ENCODE results near the gene SKI. TPM values are rescaled to one million over a fixed set of nuclear protein-coding genes. Genes with fewer than 3 reads are reported as not detected.
"Not testable (repeated sequence)": the region's sequence is repeated elsewhere in the genome, so short reads cannot be mapped to it uniquely, and the experiment has no call there.

SKI gene
- total RNA-seq, 1 experiment from 2014 or later, result 5.6 TPM

DNA sequence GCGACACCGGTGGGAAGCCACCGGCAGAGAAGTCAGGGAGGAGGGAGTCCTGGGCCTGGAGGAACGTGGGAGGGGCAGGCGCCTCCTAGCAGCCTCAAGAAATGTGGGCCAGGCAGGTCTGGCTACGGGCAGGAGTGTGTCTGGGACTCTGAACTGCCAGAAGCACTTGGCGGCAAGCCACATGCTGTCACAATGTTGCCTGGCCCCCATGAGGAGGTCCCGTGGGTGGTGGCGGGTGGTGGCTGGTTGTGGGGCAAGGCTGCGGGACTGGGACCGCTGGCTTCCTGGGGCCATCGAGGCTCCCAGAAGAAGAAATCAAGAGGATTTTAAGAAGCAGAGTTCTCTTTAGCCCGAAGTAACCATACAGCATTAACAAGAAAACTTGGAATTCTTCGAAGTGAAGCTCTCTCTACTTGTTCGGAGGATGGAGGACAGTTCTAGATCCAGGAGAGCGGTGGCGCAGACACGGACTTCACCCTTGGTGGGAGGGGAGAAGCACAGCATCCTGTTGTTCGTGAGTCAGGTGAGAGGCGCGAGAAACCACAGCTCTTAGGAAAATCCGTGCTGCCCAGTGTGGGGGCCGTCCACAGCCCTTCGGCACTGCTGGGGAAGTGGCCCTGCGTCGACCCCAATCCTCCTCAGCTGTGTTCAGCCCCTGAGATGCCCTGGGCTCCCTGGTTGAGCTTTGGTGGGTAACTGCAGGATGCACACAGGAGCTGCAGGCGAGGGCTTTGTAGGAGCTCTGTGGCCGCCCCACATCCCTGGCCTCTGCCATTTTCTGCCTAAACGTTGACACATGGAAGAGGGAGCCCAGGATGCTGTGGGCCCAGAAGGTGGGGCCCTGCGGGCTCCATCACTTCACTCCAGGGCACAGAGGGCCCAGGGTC, 12.4 kb downstream of the SKI start:
- no peak for DNase-seq (ENCODE audit: extremely low read depth, low read depth)

DNA sequence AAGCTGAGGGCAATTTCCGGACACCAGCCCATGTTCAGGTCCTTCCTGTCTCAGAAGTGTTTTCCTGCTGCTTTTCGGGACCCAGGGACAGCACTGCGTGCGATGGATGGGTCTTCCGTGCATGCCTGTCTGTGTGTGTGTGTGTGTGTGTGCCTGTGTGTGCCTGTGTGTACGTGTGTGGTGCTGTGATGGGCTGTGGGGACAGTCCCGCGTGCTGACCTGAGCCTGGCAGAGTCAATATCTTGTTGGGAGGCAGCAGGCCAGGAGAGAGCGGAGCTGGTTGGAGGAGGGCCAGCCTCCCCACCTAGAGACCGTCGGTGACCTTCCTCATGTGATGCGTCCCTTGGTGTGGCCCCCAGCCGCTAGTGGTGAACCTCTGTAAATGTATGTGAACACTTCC, 13.7 kb downstream of the SKI start:
- DNase-seq (ENCODE audit: extremely low read depth, low read depth), result no peak

- DNase-seq (ENCODE audit: extremely low read depth, low read depth), result no peak
Measured at GRCh38 chr1:2242814-2243725, 15.0 kb downstream of the SKI start.

DNA sequence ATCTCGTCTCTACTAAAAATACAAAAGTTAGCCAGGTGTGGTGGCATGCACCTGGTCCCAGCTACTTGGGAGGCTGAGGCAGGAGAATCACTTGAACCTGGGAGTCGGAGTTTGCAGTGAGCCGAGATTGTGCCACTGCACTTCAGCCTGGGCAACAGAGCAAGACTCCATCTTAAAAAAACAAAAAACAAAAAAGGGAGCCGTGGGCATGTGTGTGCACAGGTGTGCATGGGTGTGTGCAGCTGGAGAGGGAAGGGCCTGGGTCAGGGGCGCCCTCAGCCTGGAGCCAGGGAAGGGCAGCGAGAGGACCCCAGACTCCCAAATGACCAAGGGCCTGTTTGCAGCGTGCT, 18.9 kb downstream of the SKI start:
- DNase-seq (ENCODE audit: extremely low read depth, low read depth), result not testable (repeated sequence)

- DNase-seq (ENCODE audit: extremely low read depth, low read depth), result no peak
Measured at GRCh38 chr1:2247760-2248126, 19.6 kb downstream of the SKI start.

GRCh38 chr1:2248127-2248826, 20.2 kb downstream of the SKI start:
- DNase-seq (ENCODE audit: extremely low read depth, low read depth), result no peak

- DNase-seq (ENCODE audit: extremely low read depth, low read depth), result no peak
Measured at GRCh38 chr1:2248854-2249558, 20.9 kb downstream of the SKI start.

- no peak for DNase-seq (ENCODE audit: extremely low read depth, low read depth)
Measured at GRCh38 chr1:2249559-2249906, 21.4 kb downstream of the SKI start.

GRCh38 chr1:2250721-2251281, 22.7 kb downstream of the SKI start:
- no peak for DNase-seq (ENCODE audit: extremely low read depth, low read depth)

DNA sequence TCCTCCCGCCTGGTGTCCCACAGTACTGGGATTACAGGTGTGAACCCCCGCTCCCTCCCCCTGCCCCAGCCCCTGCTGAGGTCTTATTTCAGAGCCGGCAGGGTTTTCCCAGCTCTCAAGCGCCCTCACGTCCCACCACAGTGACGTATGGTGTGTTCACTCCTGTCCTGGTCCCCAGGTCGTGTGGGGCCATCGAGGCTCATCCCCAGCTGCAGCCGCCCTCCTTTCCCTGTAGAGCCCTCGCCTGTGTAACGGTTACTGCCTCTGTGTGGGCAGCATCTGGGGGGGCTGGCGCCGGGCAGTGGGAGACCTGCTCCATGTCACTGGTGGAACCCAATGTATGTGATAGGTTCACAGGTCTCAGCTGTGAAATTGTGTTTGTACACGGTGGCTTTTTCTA, 23.2 kb downstream of the SKI start:
- no peak for DNase-seq (ENCODE audit: extremely low read depth, low read depth)

DNA sequence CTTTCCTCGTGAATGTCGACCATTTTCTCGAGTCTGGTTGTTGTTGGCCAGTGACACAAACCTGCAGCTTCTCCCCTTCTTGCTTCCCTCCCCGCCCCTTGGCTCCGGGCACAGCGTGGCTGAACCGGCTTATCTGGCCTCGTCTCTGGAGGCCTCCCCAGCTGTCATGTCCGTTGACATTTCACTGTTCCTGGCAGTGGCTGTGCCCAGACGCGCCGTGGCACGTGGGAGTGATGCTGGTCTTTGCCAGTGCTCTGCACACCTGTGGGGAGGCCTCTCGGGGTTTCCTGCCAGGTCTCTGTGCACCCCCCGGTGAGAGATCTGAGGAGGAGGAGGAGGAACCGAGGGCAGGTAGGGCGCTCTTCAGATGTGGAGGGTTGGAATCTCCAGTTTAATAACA, 23.7 kb downstream of the SKI start:
- DNase-seq (ENCODE audit: extremely low read depth, low read depth), result no peak

DNA sequence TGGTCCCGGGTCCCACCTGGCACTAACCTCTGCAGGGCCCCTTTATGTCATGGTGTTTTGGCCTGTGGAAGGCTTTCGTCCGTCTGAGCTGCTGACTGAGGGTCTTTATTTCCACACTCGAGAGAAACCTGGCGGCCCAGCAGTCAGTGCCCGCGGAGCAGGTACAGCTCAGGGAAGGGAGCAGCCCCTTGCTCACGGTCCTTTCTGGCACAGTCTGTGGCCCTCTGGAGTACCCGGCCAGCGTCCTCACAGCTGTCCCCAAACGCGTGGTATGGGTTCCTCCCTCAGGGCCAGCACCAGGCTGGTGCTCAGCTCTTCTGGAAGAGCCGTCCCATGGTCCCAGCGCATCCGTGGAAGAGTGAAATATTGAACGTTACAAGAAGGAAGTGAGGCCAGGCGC, 24.3 kb downstream of the SKI start:
- DNase-seq (ENCODE audit: extremely low read depth, low read depth), result no peak

- no peak for DNase-seq (ENCODE audit: extremely low read depth, low read depth)
Measured at GRCh38 chr1:2253036-2253796, 25.1 kb downstream of the SKI start.

- no peak for DNase-seq (ENCODE audit: extremely low read depth, low read depth)
Measured at GRCh38 chr1:2253797-2254480, 25.8 kb downstream of the SKI start.

DNA sequence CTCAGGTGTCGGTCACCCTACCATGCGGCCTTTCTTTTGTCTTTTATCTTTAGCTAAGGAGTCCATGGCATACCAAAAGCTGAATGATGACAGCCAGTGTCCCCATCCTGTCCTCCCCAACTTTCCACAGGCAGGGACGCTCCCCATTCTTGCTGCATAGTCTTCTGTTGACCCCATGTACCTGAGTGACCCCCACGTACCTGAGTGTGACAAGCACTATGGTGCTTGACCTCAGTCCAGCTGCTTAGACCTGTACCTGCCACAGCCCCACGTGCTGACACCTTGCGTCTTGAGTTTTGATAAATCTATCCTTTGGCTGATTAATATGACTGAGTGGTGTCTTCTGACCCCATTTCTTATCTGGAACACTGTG, 26.9 kb downstream of the SKI start:
- DNase-seq (ENCODE audit: extremely low read depth, low read depth), result no peak

GRCh38 chr1:2255420-2256369, 27.6 kb downstream of the SKI start:
- no peak for DNase-seq (ENCODE audit: extremely low read depth, low read depth)

GRCh38 chr1:2256435-2257244, 28.5 kb downstream of the SKI start:
- no peak for DNase-seq (ENCODE audit: extremely low read depth, low read depth)
